Islet precursor cell (in vitro differentiated cells): ENCODE data around the gene CSK.
A peak's percentile ranks its signal among the peaks of the same experiment; 100 is the strongest.

Source experiments
- DNase-seq: peaks from one replicate; pipeline ENCODE4 v3.0.0-alpha.2; 2018

Gene CSK

GRCh38 chr15:74829486-74829885 is 47.6 kb downstream of the CSK start:
- no peak for DNase-seq

- DNase-seq, result no peak
Observed at GRCh38 chr15:74829991-74830390, 48.1 kb downstream of the CSK start.

GRCh38 chr15:74830868-74831267 is 49.0 kb downstream of the CSK start:
- DNase-seq, result no peak

DNA sequence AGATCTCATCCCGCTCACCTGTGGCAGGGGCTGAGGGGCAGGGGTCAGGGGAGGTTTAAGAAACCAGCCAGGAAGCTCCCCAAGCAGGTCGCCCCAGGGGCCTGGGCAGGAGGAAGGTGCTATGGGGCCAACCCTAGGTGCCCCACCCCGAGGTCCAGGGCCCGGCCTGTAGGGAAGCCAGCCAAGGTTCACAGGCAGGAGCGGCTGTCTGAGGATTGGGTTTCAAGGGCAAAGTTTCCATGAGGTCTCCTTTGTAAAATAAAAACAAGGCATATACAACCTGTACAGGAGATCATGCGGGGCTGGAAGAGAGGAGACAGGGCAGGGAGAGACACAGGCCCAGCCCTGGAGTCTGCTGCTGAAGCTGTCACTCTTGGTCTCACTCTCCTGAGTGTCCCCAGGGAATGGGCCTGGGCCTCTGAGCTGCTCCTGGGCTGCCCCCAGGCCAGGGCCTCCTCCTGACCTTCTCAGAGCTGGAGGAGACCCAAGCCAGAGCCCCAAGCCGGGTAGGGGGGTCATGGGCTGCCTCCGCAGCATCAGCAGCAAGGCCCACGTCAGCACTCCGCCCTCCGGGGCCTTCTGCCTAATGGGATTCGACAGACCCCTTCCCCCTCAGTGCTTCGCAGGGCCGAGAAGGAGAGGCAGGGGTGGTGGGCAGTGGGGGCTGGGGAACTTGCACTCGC is 50.1 kb downstream of the CSK start:
- no peak for DNase-seq

- DNase-seq, result no peak
Observed at GRCh38 chr15:74832826-74833225, 50.9 kb downstream of the CSK start.

DNA sequence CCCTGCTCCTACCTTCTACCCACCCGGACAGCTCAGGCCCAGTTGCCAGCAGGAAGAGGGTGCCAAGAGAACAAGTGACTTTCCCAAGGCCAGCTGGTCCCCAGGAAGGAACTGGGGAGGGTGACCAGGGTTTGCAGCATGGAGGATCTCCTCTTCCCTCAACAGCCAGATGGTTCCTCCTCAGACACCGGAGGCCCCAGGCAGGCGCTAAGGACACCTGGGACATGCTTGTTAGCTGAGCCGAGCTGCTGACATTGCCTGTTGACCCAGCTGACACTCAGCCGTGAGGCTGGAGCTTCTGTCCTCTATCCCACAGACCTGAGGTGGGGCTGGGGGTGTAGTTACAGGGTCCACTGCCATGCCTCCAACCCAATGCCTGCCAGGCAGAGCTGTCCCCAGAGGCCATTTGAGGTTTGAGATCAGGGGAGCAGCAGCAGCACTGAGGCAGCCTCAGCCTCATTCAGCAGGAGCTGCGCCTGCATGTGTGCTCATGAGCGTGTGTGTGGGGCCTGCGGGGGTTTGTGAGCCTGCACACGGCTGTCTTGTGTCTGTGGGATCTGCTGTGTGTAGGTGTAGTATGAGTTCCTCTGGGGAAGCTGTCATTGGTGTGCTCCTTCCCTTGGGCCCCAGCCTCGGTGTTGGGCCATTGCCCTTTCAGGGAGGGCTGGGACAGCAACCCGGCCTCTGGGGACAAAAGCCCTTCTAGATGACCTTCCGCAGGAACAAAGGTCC is 51.7 kb downstream of the CSK start:
- no peak for DNase-seq

GRCh38 chr15:74835312-74835823 is 53.5 kb downstream of the CSK start:
- peak; percentile 96 for DNase-seq

GRCh38 chr15:74836846-74837245 is 55.0 kb downstream of the CSK start:
- DNase-seq, result no peak

DNA sequence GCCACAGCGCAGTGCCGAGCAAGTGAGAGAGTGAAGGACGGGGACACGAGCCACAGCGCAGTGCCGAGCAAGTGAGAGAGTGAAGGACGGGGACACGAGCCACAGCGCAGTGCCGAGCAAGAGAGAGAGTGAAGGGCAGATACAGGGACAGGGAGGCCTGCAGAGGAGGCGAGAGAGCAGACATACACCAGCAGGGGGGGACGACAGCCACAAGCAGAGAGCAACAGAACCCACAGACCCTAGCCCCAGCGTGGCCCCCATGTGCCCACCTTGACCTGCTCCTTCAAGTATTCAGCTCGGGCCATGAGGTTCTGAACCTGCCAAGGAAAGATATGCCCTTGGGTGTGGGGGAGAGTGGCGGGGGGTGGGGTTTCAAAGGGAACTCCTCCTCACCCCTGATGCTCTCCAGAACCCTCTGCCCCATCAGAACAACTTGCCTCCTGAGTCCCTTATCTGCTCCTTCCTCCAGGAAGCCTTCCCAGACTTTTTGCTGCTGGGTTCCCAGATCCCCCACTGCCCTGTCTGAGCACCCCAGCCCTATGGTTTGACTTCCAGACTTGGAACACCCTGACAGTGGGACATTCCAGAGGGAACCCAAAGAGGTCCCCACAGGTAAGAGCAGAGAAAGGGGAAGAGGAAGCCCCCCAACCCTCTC is 55.7 kb downstream of the CSK start:
- peak; percentile 71 for DNase-seq

DNA sequence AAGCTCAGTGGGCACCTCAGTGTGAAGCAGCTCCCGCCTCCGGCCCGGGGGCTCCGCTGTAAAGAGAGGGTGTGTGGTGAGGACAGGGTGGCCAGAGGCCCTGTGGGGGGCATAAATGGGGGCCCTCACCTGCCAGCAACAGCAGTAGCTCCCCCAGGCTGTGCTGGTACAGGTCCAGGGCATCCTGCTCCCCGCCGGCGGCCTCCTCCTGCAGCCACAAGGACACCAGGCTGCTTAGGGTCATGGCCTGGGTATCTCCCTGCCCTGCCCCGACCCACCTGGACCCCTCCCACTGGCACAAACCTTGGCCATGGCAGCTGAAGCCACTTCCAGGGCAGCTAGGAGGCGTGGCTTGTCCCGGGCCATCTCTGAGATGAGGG is 56.2 kb downstream of the CSK start:
- no peak for DNase-seq

GRCh38 chr15:74838746-74839525 is 57.1 kb downstream of the CSK start:
- DNase-seq, result no peak

DNA sequence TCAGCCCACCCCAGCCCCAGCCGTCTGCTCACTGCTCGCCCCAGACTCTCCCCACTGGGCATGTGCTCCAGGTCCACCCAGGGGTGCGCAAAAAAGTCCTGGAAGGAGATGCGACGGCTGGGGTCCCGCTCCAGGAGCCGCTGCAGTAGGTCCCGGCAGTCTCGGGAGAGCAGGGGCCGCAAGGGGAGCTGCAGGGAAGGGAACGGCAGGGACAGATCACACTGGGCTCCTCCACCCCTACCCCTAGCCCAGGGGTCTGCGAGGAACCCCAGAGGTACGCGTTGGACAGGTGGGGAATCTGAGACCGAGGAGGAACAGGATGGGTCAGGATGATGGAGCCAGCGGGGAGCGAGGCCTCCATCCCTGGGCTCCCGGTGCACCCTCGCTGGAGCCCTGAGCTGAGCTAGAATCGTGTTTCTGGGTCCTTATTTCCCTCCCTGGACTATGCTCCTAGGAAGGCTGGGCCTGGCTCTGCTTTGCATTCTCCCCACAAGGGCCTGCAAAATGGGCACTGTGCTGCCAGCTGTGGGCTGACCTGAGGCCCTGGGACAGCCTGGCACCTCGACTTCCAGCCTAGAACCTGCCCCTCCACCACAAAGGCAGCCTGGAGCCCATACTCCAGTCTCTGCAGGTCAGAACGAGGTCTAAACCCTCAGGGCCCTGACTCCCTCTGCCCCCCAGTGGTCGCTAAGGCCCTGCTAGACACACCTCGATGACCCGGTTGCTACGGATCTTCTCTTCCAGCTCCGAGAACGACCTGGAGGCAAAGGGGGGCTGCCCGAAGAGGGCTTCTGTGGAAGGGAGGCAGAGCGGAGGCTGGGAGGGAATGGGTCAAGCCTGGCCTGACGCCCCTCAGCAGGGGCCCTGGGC is 57.9 kb downstream of the CSK start:
- no peak for DNase-seq

DNA sequence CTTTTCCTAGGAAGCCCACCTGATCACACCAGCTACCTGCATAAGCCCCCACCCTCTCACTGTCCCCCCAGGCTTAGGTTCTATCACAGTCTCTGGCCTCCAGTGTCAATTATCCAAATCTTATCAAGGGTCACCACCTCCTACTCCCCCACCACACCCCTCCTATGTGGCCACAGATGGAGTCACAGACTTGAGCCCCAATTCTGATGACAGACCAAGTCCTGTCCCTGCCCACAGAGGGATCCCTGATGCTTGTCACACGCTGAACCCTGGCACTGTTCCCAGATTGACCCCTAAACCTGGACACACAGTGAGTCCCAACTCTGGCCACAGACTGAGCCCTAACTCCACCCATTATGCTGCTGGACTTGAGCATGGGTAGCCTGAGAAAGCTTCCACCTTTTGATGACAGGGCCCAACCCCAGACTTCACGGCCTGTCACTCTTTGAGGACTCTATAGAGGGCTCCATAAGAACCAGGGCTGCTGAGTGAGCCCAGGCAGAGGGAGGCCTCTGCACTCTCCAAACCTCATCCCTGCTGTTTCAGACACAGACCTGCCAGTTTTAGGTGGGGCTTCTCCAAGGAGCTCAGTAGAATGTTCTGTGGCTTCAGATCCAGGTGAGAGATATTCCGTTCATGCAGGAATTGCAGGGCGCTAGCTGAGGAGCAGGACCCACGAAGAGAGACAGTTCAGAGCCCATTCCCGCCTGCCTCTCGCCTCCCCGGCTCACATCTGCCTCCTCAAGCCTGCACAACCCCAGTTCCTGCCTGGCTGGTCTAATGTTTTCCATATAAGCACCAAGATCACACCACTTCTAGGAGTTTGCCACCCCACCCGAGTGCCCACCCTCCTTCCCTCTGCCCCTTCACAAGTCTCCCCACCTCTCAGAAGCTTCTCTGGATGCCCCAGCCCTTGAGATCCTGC is 59.2 kb downstream of the CSK start:
- no peak for DNase-seq

DNA sequence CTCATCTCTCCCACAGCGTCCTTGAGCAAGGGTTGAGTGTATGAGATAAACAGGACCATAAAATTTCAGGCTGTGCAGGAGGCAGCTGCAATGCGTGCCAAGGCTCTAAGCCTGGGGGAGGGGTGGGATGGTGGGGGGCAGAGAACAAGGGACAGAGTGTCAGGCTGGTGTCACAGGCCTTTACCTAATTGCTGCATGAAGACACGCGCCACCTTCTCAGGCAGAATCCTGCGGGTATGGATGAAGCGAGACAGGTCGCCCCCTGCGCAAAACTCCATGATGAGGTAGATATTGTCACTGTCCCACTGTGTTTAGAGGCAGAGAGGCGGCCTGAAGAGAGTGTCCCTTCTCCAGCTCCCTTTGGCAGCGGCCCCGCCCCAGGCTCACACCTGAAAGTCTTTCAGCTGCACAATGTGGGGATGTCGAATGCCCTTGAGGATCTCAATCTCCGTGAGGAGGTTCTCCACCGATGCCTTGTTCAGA is 60.1 kb downstream of the CSK start:
- no peak for DNase-seq

DNA sequence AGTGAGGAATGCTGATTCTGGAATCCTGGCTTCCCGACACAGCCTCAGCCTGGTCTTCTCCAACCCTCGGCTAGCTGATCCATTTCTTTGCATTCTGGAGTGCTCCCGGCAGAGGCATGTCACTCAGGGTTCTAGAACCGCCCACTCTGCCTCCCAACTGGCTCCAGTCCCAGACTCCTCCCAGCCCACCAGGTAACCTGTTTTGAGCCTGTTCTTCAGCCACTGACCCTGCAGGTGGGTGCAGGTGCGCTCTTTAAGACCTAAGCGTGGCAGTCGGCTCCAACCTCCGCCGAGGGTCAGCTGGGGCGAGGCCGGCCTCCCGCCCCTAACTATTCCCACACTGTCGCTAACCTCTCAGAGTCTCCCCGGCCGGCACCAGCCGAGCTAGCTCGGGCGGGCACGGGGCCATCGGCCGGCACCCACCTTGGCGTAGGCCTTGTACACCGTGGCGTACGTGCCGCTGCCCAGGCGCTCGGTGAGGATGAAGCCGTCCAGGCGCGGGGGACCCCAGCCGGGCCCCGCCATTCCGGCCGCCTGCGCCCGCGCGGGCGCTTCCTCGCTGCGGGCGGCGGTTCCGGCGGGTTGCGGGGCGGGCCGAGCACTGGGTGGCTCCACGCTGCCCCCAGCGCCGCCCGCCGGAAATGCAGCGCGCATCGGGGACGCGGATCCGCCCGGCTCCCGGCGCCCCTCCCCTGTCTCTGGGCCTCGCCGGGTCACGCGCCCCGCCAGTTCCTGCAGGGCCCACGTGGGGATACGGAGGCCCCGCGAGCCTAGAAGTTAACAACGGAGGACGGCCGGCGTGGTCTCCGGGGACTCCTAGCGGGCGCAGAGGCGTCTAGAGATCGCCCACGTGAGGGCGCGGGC is 60.9 kb downstream of the CSK start, which contains the start of gene ULK3:
TSS of gene ULK3 (minus strand) at position 576 of the 864 bp plus-strand sequence. CDS start at position 525, 51 bp downstream.
- DNase-seq, result peak; percentile 96

GRCh38 chr15:74843445-74843828 is 61.6 kb downstream of the CSK start:
- DNase-seq, result no peak

- DNase-seq, result no peak
Observed at GRCh38 chr15:74843891-74844299, 62.0 kb downstream of the CSK start.

GRCh38 chr15:74844319-74845207 is 62.7 kb downstream of the CSK start:
- DNase-seq, result no peak

DNA sequence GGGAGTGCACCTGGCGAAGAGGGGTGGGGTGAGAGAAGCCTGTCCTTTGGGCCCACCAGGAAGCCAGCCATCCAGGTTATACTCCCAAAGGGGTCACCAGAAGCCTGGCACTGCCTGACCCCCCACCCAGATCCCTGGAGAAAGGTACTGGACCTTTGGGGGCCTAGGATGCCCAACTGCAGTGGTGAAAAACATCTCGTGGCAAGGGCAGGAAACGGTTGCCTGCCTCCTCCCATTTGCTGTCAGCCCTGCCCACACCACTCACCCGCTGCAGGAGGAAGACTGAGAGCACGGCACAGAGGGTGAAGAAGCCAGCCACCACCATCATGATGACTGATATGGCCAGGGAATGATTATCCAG is 63.3 kb downstream of the CSK start:
- no peak for DNase-seq
